Measurements from ENCODE around the gene KCNQ5.

DNA sequence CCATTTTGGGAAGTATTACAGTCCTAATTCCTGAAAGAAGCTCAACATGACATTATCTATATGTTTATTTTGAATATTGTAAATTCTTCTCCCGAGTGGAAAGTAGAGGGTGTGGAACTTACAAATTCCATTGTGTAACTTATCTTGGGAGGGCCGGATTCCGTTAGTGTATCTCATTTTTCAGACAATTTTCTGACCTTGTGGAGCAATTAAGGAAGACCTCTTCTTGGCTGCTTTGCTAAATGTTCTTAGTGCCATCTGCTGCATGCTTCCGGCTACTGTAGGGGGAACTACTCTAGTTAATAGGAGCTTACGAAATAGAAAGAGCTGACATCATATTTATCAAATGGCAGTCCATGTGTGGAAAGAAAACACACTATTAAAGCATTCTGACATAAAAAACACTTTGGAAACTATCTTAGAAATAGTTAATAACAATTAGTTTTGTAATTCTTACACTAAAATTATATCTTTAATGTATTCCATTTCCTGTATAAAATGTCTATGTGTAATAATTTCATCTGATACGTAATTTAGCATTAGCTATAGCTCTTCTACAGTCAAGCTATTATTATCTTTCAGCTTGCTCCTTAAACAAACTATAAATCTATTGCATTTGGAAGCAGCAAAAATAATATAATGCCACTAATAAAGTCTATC is 41.5 kb upstream of the KCNQ5 start:
- TF ChIP-seq, protein P1, sequence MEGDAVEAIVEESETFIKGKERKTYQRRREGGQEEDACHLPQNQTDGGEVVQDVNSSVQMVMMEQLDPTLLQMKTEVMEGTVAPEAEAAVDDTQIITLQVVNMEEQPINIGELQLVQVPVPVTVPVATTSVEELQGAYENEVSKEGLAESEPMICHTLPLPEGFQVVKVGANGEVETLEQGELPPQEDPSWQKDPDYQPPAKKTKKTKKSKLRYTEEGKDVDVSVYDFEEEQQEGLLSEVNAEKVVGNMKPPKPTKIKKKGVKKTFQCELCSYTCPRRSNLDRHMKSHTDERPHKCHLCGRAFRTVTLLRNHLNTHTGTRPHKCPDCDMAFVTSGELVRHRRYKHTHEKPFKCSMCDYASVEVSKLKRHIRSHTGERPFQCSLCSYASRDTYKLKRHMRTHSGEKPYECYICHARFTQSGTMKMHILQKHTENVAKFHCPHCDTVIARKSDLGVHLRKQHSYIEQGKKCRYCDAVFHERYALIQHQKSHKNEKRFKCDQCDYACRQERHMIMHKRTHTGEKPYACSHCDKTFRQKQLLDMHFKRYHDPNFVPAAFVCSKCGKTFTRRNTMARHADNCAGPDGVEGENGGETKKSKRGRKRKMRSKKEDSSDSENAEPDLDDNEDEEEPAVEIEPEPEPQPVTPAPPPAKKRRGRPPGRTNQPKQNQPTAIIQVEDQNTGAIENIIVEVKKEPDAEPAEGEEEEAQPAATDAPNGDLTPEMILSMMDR (IDR thresholded peaks at IDR 0.05), result peak; percentile 75; the same call in 1 of the 2 replicates
- TF ChIP-seq, protein P2, sequence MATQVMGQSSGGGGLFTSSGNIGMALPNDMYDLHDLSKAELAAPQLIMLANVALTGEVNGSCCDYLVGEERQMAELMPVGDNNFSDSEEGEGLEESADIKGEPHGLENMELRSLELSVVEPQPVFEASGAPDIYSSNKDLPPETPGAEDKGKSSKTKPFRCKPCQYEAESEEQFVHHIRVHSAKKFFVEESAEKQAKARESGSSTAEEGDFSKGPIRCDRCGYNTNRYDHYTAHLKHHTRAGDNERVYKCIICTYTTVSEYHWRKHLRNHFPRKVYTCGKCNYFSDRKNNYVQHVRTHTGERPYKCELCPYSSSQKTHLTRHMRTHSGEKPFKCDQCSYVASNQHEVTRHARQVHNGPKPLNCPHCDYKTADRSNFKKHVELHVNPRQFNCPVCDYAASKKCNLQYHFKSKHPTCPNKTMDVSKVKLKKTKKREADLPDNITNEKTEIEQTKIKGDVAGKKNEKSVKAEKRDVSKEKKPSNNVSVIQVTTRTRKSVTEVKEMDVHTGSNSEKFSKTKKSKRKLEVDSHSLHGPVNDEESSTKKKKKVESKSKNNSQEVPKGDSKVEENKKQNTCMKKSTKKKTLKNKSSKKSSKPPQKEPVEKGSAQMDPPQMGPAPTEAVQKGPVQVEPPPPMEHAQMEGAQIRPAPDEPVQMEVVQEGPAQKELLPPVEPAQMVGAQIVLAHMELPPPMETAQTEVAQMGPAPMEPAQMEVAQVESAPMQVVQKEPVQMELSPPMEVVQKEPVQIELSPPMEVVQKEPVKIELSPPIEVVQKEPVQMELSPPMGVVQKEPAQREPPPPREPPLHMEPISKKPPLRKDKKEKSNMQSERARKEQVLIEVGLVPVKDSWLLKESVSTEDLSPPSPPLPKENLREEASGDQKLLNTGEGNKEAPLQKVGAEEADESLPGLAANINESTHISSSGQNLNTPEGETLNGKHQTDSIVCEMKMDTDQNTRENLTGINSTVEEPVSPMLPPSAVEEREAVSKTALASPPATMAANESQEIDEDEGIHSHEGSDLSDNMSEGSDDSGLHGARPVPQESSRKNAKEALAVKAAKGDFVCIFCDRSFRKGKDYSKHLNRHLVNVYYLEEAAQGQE (IDR thresholded peaks at IDR 0.05; ENCODE audit: insufficient read depth in 1 of 2, low read depth in 2 of 2, low read length in 1 of 2), result no peak
- TF ChIP-seq TCF7L2 (IDR thresholded peaks at IDR 0.05; ENCODE audit: low read depth, low read length) (no peak), POLR2AphosphoS5 (IDR thresholded peaks at IDR 0.05; ENCODE audit: low read depth, low read length) (no peak)

Measured in Panc1 (cell line).